SU-DHL-6 (cell line): Measurements from ENCODE around the gene ALS2CL.

Experiments used
- H2AFZ ChIP-seq: fragments of 200-600 bp; sonication (generic); 2 replicates; pipeline ENCODE4 v1.6.1; 2014; ENCODE audit warnings: low read depth, mild to moderate bottlenecking, moderate library complexity, mixed read lengths, antibody characterized with exemption, low read length; ENCODE audit not compliant: severe bottlenecking
- H3F3A ChIP-seq: fragments of 200-600 bp; shearing (Covaris generic); 2 replicates; pipeline ENCODE4 v1.6.0; 2016; ENCODE audit warnings: antibody characterized with exemption, mild to moderate bottlenecking; ENCODE audit not compliant: insufficient read depth
- H3K27ac ChIP-seq: fragments of 200-600 bp; sonication (generic); 2 replicates; pipeline ENCODE4 v1.5.1; 2016; ENCODE audit warnings: low read depth, mild to moderate bottlenecking, low read length, moderate library complexity, mixed read lengths
- H3K27me3 ChIP-seq: fragments of 200-600 bp; sonication (generic), shearing (Covaris generic); 2 replicates; pipeline ENCODE4 v1.6.0; 2014; ENCODE audit warnings: mild to moderate bottlenecking, low read length
- H3K36me3 ChIP-seq: fragments of 200-600 bp; sonication (generic); 2 replicates; pipeline ENCODE4 v1.6.1; 2014; ENCODE audit warnings: mild to moderate bottlenecking, low read length, mixed read lengths
- H3K4me2 ChIP-seq: fragments of 300-600, 200-600 bp; shearing (Covaris generic), sonication (generic); 2 replicates; pipeline ENCODE4 v1.6.0; 2014; ENCODE audit warnings: low read length, low read depth, mild to moderate bottlenecking; ENCODE audit not compliant: poor library complexity, severe bottlenecking
- H3K4me3 ChIP-seq: fragments of 200-600 bp; sonication (generic); 2 replicates; pipeline ENCODE4 v1.5.1; 2014; ENCODE audit warnings: antibody characterized with exemption, low read length, mild to moderate bottlenecking, mixed read lengths; ENCODE audit not compliant: insufficient read depth, poor library complexity, severe bottlenecking
- H3K79me2 ChIP-seq: fragments of 200-600 bp; sonication (generic); 2 replicates; pipeline ENCODE4 v1.6.1; 2014; ENCODE audit warnings: mild to moderate bottlenecking, low read length, moderate library complexity; ENCODE audit not compliant: insufficient read depth
- H3K9ac ChIP-seq: fragments of 200-600 bp; sonication (generic); 2 replicates; pipeline ENCODE4 v1.7.0; 2014; ENCODE audit warnings: mild to moderate bottlenecking, low read length
- H3K9me2 ChIP-seq: fragments of 200-600 bp; sonication (generic); replicated peaks from 2 replicates; pipeline ENCODE4 v1.6.1; 2014; ENCODE audit warnings: low read length; ENCODE audit not compliant: insufficient read depth
- H3K9me3 ChIP-seq: fragments of 200-600 bp; sonication (generic); 2 replicates; pipeline ENCODE4 v1.6.1; 2014; ENCODE audit warnings: low read length, mixed read lengths; ENCODE audit not compliant: insufficient read depth
- H4K20me1 ChIP-seq: fragments of 200-600 bp; sonication (generic); 2 replicates; pipeline ENCODE4 v1.6.1; 2014; ENCODE audit warnings: low read depth, mild to moderate bottlenecking, antibody characterized with exemption, low read length, moderate library complexity, mixed read lengths
- EZH2phosphoT487 ChIP-seq: fragments of 200-600 bp; sonication (generic), shearing (Covaris generic); conservative IDR thresholded peaks from 2 replicates; pipeline ENCODE4 v1.6.1; 2018; ENCODE audit warnings: mild to moderate bottlenecking, antibody characterized with exemption, low read length, moderate library complexity, mixed read lengths
- TF ChIP-seq, protein P1 (sequence below): fragments of 200-600 bp; sonication (generic); IDR thresholded peaks from one replicate; pipeline ENCODE4 v1.5.1; 2017; ENCODE audit warnings: antibody characterized with exemption, mild to moderate bottlenecking, low read length, moderate library complexity; ENCODE audit not compliant: insufficient read depth, poor library complexity, severe bottlenecking

The ALS2CL gene

DNA sequence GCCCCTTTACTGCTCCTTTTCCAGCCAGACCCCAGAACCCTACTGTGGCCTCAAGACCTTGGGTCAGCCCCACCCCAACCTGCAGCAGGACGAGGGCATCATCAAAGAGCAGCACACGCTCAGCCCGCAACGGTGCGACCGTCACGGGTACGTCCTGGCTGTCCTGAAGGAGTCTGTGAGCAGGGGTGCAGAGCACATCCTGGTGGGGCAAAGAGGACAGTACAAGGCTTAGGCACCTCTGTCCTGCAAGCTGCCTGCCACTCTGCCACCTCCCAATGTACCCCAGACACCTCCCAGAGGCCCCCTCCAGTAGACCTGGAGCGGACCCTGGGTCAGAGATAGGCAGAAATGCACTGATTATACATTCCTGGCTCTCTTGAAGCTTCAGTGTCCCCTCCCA, 8.0 kb downstream of the ALS2CL start:
- H3K27me3 ChIP-seq, result no peaks in the 10 kb centered on the region
- no peak overlapping the region for H3K4me3 ChIP-seq
- no peak overlapping the region for H3K9ac ChIP-seq
- TF ChIP-seq EZH2phosphoT487, result no peak
- TF ChIP-seq, protein P1, sequence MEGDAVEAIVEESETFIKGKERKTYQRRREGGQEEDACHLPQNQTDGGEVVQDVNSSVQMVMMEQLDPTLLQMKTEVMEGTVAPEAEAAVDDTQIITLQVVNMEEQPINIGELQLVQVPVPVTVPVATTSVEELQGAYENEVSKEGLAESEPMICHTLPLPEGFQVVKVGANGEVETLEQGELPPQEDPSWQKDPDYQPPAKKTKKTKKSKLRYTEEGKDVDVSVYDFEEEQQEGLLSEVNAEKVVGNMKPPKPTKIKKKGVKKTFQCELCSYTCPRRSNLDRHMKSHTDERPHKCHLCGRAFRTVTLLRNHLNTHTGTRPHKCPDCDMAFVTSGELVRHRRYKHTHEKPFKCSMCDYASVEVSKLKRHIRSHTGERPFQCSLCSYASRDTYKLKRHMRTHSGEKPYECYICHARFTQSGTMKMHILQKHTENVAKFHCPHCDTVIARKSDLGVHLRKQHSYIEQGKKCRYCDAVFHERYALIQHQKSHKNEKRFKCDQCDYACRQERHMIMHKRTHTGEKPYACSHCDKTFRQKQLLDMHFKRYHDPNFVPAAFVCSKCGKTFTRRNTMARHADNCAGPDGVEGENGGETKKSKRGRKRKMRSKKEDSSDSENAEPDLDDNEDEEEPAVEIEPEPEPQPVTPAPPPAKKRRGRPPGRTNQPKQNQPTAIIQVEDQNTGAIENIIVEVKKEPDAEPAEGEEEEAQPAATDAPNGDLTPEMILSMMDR, result no peak
- no peaks in the 10 kb centered on the region for H3K79me2 ChIP-seq
- no peak overlapping the region for H3K4me2 ChIP-seq
- H3K9me3 ChIP-seq, result no peaks in the 10 kb centered on the region
- H3K9me2 ChIP-seq, result no peaks in the 10 kb centered on the region
- H4K20me1 ChIP-seq, result no peaks in the 10 kb centered on the region
- H2AFZ ChIP-seq, result no peak overlapping the region
- no peaks in the 10 kb centered on the region for H3F3A ChIP-seq
- H3K36me3 ChIP-seq, result no peaks in the 10 kb centered on the region
- H3K27ac ChIP-seq, result no peak overlapping the region

DNA sequence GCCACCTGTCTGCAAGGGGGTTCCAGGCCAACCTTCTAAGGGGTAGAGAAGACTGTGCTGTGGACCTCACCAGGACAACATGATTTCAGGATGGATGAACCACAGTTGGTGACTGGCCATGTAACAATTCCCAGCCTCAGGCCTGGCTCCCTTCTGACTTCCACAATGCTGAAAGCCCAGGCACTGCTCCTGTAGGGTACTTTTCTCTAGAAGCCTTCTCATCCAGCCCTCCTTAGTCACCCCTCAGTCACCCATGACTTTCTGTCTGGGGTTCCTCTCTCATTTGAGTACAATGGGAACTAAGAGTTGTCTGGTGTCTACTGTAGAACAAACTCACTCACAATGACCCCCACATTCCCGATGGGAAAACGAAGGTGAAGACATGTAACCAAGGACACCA, 8.6 kb downstream of the ALS2CL start:
- Histone ChIP-seq H3F3A (no peaks in the 10 kb centered on the region), H3K27me3 (no peaks in the 10 kb centered on the region), H3K4me2 (no peak overlapping the region), H3K9ac (no peak overlapping the region), H3K9me3 (no peaks in the 10 kb centered on the region), H3K4me3 (no peak overlapping the region), H3K79me2 (no peaks in the 10 kb centered on the region), H3K27ac (no peak overlapping the region), H3K9me2 (no peaks in the 10 kb centered on the region), H4K20me1 (no peaks in the 10 kb centered on the region), H2AFZ (no peak overlapping the region), H3K36me3 (no peaks in the 10 kb centered on the region)
- TF ChIP-seq EZH2phosphoT487, result no peak
- TF ChIP-seq, protein P1, result no peak

DNA sequence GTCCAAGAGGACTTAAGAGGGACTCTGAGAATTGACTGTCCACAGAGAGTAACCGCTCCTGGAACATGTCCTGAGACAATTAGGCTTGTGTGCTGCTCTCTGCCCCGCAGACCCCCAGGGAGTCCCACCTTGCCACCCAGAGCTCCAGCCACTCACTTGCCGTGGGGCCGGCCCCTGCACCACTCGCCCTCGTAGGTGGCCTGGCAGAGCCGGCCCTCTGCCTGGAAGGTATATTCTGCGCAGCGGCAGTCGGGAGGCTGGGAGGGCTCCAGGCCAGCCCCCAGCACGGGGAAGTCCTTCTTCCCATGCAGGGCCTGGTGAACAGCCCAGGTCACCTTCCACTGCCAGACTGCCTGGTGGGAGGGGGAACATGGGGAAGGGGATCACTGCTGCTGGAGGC, 10.5 kb downstream of the ALS2CL start:
- Histone ChIP-seq H3K27me3 (no peaks in the 10 kb centered on the region), H3K79me2 (no peaks in the 10 kb centered on the region), H3F3A (no peaks in the 10 kb centered on the region), H3K36me3 (no peaks in the 10 kb centered on the region), H4K20me1 (no peaks in the 10 kb centered on the region), H2AFZ (no peak overlapping the region), H3K9ac (no peak overlapping the region), H3K27ac (no peak overlapping the region), H3K4me2 (no peak overlapping the region), H3K9me3 (no peaks in the 10 kb centered on the region), H3K4me3 (no peak overlapping the region), H3K9me2 (no peaks in the 10 kb centered on the region)
- TF ChIP-seq, protein P1, result no peak
- no peak for TF ChIP-seq EZH2phosphoT487
